Neural progenitor cell (in vitro differentiated cells): ENCODE measurements around the gene PCGF1. TPM values are rescaled to one million over a fixed set of nuclear protein-coding genes. Genes with fewer than 3 reads are reported as not detected.
A peak's percentile ranks its signal among the peaks of the same experiment; 100 is the strongest.

ENCODE experiments used
- DNase-seq: peaks from one replicate; pipeline ENCODE4 v3.0.0-alpha.2; 2016; ENCODE audit warnings: low spot score
- H2AFZ ChIP-seq: fragments of 200-600 bp; sonication (generic); replicated peaks from 2 replicates; pipeline ENCODE4 v1.6.1; 2016; ENCODE audit warnings: antibody characterized with exemption
- H3F3A ChIP-seq: fragments of 200-600 bp; sonication (generic); 2 replicates; pipeline ENCODE4 v1.6.1; 2016; ENCODE audit warnings: antibody characterized with exemption, low read depth
- H3K27ac ChIP-seq: fragments of 200-600 bp; sonication (generic); 2 replicates; pipeline ENCODE4 v1.5.1; 2016; ENCODE audit warnings: mild to moderate bottlenecking
- H3K27me3 ChIP-seq: fragments of 200-600 bp; sonication (generic); 2 replicates; pipeline ENCODE4 v1.6.1; 2016; ENCODE audit warnings: mild to moderate bottlenecking, moderate library complexity
- H3K36me3 ChIP-seq: fragments of 200-600 bp; sonication (generic); 2 replicates; pipeline ENCODE4 v1.5.1; 2016
- H3K4me1 ChIP-seq: fragments of 200-600 bp; sonication (generic); 2 replicates; pipeline ENCODE4 v1.6.1; 2016; ENCODE audit warnings: mixed run types
- H3K4me2 ChIP-seq: fragments of 200-600 bp; sonication (generic); 2 replicates; pipeline ENCODE4 v1.6.1; 2016
- H3K4me3 ChIP-seq: fragments of 200-600 bp; sonication (generic); 2 replicates; pipeline ENCODE4 v1.5.1; 2016
- H3K79me2 ChIP-seq: fragments of 200-600 bp; sonication (generic); 2 replicates; pipeline ENCODE4 v1.6.1; 2016; ENCODE audit warnings: low read depth
- H3K9ac ChIP-seq: fragments of 200-600 bp; sonication (generic); 2 replicates; pipeline ENCODE4 v1.6.1; 2016
- H3K9me3 ChIP-seq: fragments of 200-600 bp; sonication (generic); 2 replicates; pipeline ENCODE4 v1.5.1; 2016; ENCODE audit warnings: low read depth
- H4K20me1 ChIP-seq: fragments of 200-600 bp; sonication (generic); 2 replicates; pipeline ENCODE4 v1.6.1; 2016; ENCODE audit warnings: low read depth
- H3K27ac Mint-ChIP-seq: 3 replicates; pipeline ENCODE4 v1.8.0; 2021; ENCODE audit warnings: mixed read lengths
- H3K27me3 Mint-ChIP-seq: 2 replicates; pipeline ENCODE4 v1.8.0; 2022; ENCODE audit warnings: low read depth, mild to moderate bottlenecking, inconsistent platforms, moderate library complexity, mixed read lengths; ENCODE audit not compliant: insufficient read depth
- H3K36me3 Mint-ChIP-seq: 3 replicates; pipeline ENCODE4 v1.8.0; 2021; ENCODE audit warnings: mixed read lengths
- H3K4me1 Mint-ChIP-seq: 3 replicates; pipeline ENCODE4 v1.8.0; 2021; ENCODE audit warnings: mixed read lengths
- H3K4me3 Mint-ChIP-seq: 3 replicates; pipeline ENCODE4 v1.8.0; 2021; ENCODE audit warnings: mild to moderate bottlenecking, moderate library complexity, mixed read lengths
- H3K9me3 Mint-ChIP-seq: 3 replicates; pipeline ENCODE4 v1.8.0; 2020; ENCODE audit warnings: mixed read lengths
- CTCF ChIP-seq: fragments of 200-600 bp; sonication (generic); IDR thresholded peaks from 2 replicates; pipeline ENCODE4 v1.5.1; 2017; ENCODE audit warnings: antibody characterized with exemption, mild to moderate bottlenecking
- EZH2 ChIP-seq: fragments of 200-600 bp; sonication (generic); IDR thresholded peaks from 2 replicates; pipeline ENCODE4 v1.6.1; 2017; ENCODE audit warnings: antibody characterized with exemption, mild to moderate bottlenecking, moderate library complexity
- EZH2phosphoT487 ChIP-seq: fragments of 200-600 bp; sonication (generic); IDR thresholded peaks from 2 replicates; pipeline ENCODE4 v1.6.1; 2017; ENCODE audit warnings: antibody characterized with exemption
- total RNA-seq: library from RNA; depleted of rRNA; stranded (reverse); fragments of >200 nt; gene quantifications from 2 replicates; pipeline ENCODE4 v1.2.3, GENCODE V29; 2015; ENCODE audit warnings: low replicate concordance

PCGF1 gene
- total RNA-seq, 1 donor from 2014 or later = 10.9 TPM

DNA sequence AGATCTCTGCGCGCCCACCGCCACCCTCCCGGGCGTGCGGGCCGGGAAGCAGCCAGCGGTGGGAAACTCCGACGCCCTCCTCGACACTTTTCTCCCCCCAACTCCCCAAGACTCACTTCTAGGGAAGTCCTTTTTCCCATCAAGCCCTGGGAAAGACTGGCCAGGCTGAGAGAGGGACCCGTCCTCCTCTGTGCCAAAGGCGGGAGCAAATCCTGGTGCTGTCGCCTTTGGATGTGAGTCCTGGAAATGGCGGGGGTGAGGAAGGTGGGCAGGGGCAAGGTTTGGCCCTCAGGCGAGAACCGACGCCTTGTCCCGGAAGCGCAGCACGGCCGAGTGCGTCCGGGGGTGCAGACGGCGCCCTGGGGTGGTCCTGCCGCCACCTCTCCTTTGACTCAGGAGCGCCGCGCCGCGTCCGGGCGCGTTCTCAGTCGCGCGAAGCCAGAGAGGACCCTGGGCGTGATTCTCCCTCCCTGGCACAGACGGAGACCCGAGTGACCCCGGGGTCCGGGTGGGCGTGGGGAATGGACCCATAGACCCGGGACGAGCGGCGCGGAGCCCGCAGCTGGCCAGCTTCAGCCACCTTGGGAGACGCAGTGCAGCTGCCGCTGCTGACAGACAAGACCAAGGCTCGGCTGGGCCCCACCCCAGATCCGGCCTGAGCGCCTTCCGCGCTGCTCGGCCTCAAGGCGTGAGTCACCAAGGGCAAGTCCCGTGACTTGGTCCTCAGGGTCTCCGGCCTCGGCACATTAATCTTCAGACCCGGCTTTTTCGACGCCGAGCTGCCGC, 4.6 kb downstream of the PCGF1 start:
- peak overlapping the region; percentile 80 for H3K4me3 Mint-ChIP-seq
- H3K27ac Mint-ChIP-seq = no peak overlapping the region
- no peak overlapping the region for H3K27ac ChIP-seq
- peak overlapping the region; percentile 46 for H3K4me3 ChIP-seq
- peaks cover 44% of the 10 kb centered on the region for H3F3A ChIP-seq
- H3K36me3 ChIP-seq = no peaks in the 10 kb centered on the region
- H4K20me1 ChIP-seq = peaks cover 35% of the 10 kb centered on the region
- peaks cover 2% of the 10 kb centered on the region for H3K9me3 Mint-ChIP-seq
- peaks cover 13% of the 10 kb centered on the region for H3K79me2 ChIP-seq
- peaks cover 78% of the 10 kb centered on the region for H3K27me3 Mint-ChIP-seq
- peaks cover 47% of the 10 kb centered on the region for H3K4me1 Mint-ChIP-seq
- H3K9ac ChIP-seq = no peak overlapping the region
- peaks cover 21% of the 10 kb centered on the region for H3K36me3 Mint-ChIP-seq
- peak overlapping the region; percentile 85 for H3K4me2 ChIP-seq
- peak overlapping the region; percentile 67 for H2AFZ ChIP-seq
- TF ChIP-seq CTCF (peak; percentile 40), EZH2 (peak; percentile 98), EZH2phosphoT487 (no peak)
- peaks cover 82% of the 10 kb centered on the region for H3K27me3 ChIP-seq
- DNase-seq = peak; percentile 54
- H3K4me1 ChIP-seq = peaks cover 40% of the 10 kb centered on the region
- no peaks in the 10 kb centered on the region for H3K9me3 ChIP-seq

DNA sequence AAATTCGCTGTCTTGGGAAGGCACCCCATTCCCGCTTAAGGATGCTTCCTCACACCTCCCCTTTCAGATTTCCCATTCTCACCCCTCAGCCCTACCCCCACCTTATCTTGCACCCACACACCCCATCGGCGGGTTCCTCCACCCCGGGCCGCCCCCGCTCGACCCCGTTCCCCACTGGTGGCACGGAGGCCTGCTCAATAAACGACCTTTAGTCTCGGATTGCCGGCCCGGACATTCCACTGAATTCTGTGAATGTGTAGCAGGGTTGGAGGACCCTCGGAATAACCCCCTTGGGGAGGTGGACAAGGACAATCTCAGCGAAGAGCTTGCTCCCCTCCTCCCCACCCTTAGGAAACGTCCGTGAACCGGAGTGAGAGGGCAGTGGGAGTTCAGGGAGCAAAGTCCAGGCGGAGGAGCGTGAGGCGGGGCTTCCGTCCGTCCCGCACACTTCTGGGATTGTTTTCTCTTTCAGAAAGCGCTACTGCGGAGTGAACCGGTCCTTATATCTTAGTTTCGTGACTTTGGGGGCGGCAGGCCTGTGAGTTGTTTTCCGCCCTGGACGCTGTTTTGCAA, 5.3 kb downstream of the PCGF1 start:
- H3K9me3 Mint-ChIP-seq = peaks cover 2% of the 10 kb centered on the region
- Histone ChIP-seq H3K4me3 (peak overlapping the region; percentile 46), H4K20me1 (peaks cover 35% of the 10 kb centered on the region), H3F3A (peaks cover 50% of the 10 kb centered on the region), H3K4me2 (peak overlapping the region; percentile 85), H2AFZ (peak overlapping the region; percentile 67), H3K27ac (no peak overlapping the region), H3K9ac (no peak overlapping the region), H3K4me1 (peaks cover 41% of the 10 kb centered on the region), H3K79me2 (peaks cover 13% of the 10 kb centered on the region), H3K27me3 (peaks cover 89% of the 10 kb centered on the region), H3K9me3 (no peaks in the 10 kb centered on the region), H3K36me3 (no peaks in the 10 kb centered on the region)
- peaks cover 83% of the 10 kb centered on the region for H3K27me3 Mint-ChIP-seq
- peak; percentile 42 for DNase-seq
- H3K4me1 Mint-ChIP-seq = peaks cover 52% of the 10 kb centered on the region
- H3K27ac Mint-ChIP-seq = no peak overlapping the region
- TF ChIP-seq EZH2 (no peak), CTCF (no peak), EZH2phosphoT487 (no peak)
- peak overlapping the region; percentile 80 for H3K4me3 Mint-ChIP-seq
- peaks cover 21% of the 10 kb centered on the region for H3K36me3 Mint-ChIP-seq

DNA sequence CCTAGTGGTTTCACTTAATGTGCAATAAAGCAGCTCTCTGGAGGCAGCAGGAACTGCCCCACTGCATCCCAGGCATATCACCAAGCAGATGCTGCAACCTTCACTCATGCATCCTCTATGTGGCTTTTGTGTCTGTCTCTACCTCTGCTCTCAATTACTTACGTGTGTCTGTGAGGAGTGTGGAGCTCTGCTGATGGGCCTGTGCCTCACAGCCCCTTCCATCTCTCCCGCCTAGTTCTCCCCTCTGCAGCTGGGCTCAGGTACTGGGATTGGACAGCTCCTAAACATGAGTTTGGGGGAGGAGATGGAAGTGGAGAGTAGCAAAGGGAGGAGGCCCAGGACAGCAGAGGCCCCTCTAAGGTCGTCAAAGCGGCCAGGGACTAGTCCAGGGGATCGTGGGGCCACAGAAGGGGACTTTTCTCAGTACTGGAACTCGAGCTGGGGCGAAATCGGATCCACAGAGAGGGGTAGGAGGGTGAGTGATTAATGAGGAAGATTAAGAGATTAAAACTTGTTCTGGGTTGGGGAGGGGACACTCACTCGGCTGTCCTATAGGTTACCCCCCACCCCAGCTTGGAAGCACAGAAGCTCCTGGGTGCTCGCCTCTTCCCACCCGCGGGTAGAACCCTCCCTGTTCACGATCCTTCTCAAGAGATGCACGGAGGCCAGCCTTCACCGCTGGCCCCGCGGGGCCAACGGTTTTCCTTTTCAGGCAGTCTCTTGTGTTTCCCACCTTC, 6.0 kb downstream of the PCGF1 start:
- H3K27me3 Mint-ChIP-seq = peaks cover 82% of the 10 kb centered on the region
- Histone ChIP-seq H3K36me3 (no peaks in the 10 kb centered on the region), H3K4me3 (no peak overlapping the region), H3K27ac (no peak overlapping the region), H4K20me1 (peaks cover 35% of the 10 kb centered on the region), H3K79me2 (peaks cover 9% of the 10 kb centered on the region), H3K9ac (no peak overlapping the region), H3K27me3 (peaks cover 96% of the 10 kb centered on the region), H3K4me2 (peak overlapping the region; percentile 85), H3F3A (peaks cover 50% of the 10 kb centered on the region), H3K4me1 (peaks cover 37% of the 10 kb centered on the region), H3K9me3 (no peaks in the 10 kb centered on the region), H2AFZ (no peak overlapping the region)
- no peak overlapping the region for H3K27ac Mint-ChIP-seq
- TF ChIP-seq CTCF = no peak
- TF ChIP-seq EZH2phosphoT487 = no peak
- no peak for TF ChIP-seq EZH2
- peak overlapping the region; percentile 80 for H3K4me3 Mint-ChIP-seq
- DNase-seq = peak; percentile 41
- H3K36me3 Mint-ChIP-seq = peaks cover 18% of the 10 kb centered on the region
- H3K9me3 Mint-ChIP-seq = peaks cover 2% of the 10 kb centered on the region
- H3K4me1 Mint-ChIP-seq = peaks cover 46% of the 10 kb centered on the region
